Medulla oblongata (tissue), 1 donor: ENCODE data around the gene TMEM167B.
"Not testable (repeated sequence)": the region's sequence is repeated elsewhere in the genome, so short reads cannot be mapped to it uniquely, and the experiment has no call there.

ENCODE experiments used
- DNase-seq: peaks from one replicate; pipeline ENCODE4 v3.0.0-alpha.2; 2015; ENCODE audit errors: extremely low spot score

The TMEM167B gene

GRCh38 chr1:109090196-109091077 lies at the start of gene TMEM167B:
TSS of gene TMEM167B (plus strand) at chr1:109090764. CDS start at chr1:109090873, 109 bp downstream.
- DNase-seq: peak; percentile 96

DNA sequence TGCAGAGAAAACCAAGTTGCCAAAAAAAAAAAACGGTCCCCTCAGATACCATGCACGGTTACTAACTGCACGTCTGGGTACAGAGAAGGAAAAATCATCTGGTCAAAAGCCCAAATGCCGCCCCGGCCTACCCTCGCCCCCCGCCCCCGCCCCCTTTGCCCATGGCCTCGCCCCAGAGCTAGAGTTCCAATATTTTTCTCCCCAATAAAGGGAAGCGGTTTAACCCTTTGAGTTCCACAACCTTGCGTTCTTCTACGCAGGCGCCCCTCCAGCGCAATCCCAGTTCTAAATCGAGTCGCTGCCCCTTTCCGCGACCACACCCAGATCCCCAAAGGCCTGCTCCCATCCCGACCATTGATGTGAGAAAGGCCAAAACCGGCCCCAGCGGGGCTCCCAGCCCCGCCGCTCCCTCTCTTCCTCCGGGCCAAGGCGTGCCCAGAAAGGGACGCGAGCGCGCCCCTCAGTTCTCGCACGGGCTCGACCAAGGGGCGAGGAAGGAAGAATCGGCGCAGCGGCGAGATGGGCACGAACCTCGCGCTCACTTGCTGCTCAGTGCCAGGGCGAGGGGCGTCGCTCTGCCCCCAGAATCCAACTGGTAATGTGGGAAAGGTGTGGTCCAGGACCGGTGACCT lies 49.5 kb upstream of the TMEM167B start:
- DNase-seq: peak; percentile 10

DNA sequence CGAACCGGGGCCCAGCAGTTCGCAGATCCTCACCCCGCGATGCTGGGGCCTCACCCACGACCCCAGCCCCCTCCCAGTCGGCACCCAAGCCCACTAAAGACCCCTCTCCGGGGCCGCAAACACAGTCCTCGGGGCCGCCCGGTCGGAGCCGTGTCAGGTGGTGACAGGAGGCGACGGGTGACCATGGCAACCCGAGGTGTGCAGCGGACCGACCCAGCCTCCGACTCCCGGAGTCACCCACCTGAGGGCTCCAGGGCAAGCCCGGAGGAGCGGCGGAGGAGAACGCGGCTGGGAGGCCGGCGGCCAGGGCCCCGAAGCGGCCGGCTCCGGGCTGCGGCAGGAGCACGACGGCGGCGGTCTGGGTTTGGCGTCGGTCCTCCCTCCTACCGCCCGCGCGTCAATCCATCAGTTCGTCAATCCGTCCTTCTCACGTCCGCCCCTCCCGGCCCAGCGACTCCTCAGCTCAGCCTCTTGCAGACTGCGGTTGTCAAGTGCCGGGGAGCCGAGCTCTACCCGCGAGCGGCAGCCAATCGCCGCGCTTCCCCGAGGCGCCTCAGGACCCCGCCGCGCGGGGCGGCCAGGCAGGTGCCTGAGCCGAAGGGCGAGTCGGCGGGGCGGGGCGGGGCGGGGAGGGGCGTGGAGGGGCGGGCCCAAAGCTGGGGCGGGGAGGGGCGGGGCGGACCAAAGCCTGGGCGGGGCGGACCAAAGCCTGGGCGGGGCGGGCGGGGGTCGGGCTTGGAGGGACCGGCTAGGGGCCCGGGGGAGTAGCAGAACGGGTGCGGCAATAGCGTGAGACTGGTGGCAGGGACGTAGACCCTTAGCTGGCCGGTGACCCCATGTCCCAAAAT lies 48.7 kb upstream of the TMEM167B start, which contains the start of gene WDR47:
Gene WDR47 (minus strand): TSS at position 482 of the 848 bp plus-strand sequence. CDS start 18,590 bp downstream, outside the sequence.
- DNase-seq: peak; percentile 96

DNA sequence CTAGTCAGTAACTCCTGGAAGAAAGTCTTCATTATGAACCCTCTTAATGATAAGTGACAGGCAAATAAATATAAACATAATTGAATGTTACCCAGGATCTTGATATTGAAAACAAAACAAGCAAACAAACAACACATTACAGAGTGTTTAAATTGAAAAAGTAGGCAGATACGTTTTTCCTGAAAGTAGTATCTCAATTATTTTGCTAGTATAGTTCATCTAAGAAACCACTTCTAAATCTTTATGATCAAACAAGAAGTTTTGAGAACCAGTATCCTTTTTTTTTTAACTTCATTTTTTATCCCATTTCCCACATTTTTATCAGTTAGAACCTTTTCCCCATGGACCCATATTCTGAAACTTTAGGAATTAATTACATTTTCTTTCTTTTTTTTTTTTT lies 45.0 kb upstream of the TMEM167B start:
- no peak for DNase-seq

DNA sequence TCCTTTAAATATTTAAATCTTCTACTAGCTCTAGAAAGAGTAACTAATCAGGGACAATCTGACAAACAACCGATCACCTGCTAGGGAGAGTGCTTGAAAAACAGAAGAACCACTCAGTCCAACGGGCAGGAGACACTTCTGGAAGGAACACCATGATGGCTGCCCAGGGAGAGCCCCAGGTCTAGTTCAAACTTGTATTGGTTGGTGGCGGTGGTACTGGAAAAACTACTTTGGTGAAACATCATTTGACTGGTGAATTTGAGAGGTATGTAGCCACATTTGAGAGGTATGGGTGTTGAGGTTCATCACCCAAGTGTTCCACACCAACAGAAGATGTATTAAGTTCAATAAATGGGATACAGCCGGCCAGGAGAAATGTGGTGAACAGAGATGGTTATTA lies 43.9 kb upstream of the TMEM167B start:
- no peak for DNase-seq

DNA sequence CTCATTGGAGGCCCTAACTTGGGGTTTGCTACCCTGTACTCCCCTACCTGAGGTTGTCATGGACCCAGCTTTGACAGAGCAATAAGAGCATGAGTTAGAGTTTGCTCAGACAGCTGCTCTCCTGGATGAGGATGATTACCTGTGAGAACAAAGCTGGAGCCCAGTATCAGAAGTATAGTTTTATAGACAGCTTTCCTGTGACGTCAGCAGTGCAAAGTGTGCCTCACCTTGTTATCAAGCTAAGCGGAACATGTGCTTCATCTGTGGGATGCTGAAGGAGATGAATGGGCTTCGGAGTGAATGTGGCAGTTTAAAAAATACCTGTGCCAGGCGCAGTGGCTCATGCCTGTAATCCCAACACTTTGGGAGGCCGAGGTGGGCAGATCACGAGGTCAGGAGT lies 43.2 kb upstream of the TMEM167B start:
- DNase-seq: no peak

DNA sequence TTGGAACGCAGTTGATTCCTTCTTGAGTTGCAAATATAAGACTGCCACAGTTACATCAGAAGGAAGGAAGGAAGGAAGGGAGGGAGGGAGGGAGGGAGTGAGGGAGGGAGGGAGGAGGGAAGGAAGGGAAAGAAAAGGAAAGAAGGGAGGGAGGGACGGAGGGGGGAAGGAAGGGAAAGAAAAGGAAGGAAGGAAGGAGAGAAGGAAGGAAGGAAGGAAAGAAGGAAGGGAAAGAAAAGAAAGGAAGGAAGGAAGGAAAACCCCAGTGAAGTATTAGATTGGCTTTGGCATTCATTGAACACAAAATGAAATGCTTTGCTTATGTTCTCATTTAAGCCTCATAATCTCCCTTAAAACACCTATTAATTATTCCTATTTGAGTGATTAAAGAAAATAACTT lies 42.2 kb upstream of the TMEM167B start:
- DNase-seq: no peak

- DNase-seq: no peak
Measured at GRCh38 chr1:109050228-109050995, 40.2 kb upstream of the TMEM167B start.

GRCh38 chr1:109052145-109052544 lies 38.4 kb upstream of the TMEM167B start:
- DNase-seq: not testable (repeated sequence)

DNA sequence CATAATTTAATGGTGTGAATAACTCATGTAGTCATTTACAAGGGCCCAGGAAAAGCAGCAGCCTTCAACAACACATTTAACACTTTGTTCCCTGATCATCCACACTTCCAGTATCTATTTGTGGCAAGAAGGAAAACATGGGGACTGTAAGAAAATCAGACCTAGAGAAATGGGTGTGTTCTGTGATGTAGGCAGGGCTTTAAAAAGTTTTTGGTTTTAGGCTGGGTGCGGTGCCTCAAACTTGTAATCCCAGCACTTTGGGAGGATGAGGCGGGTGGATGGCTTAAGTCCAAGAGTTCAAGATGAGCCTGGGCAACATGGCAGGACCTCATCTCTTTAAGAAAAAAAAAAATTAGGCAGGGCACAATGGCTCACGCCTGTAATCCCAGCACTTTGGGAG lies 34.5 kb upstream of the TMEM167B start:
- DNase-seq: no peak

DNA sequence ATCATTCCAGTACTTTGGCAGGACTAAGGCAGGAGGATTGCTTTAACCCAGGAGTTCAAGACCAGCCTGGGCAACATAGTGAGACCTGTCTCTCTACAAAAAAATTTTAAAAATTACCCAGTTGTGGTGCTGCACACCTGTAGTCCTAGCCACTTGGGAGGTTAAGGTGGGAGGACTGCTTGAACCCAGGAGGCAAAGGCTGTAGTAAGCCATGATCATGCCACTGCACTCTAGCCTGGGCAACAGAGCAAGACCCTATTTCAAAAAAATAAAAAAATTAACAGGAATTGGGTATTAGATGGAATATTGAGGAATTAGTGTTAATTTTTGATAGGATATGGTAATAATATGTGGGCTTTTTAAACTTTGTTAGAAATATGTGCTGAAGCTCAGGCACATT lies 31.5 kb upstream of the TMEM167B start:
- no peak for DNase-seq

GRCh38 chr1:109060707-109061106 lies 29.9 kb upstream of the TMEM167B start:
- no peak for DNase-seq

- DNase-seq: no peak
Measured at GRCh38 chr1:109061183-109061582, 29.4 kb upstream of the TMEM167B start.

DNA sequence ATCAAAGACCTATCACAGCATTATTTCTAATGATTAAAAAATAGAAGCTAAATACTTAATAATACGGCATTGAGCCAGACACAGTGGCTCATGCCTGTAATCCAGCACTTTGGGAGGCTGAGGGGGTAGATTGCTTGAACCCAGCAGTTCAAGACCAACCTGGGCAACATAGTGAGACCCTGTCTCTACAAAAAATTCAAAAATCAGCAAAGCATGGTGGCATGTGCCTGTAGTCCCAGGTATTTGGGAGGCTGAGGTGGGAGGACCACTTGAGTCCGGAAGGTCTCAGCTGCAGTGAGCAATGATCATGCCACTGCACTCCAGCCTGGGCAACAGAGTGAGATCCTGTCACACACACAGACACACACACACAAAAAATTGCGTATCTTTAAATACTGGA lies 25.4 kb upstream of the TMEM167B start:
- DNase-seq: no peak

GRCh38 chr1:109067883-109068282 lies 22.7 kb upstream of the TMEM167B start:
- no peak for DNase-seq

- DNase-seq: no peak
Measured at GRCh38 chr1:109069294-109069693, 21.3 kb upstream of the TMEM167B start.

- DNase-seq: peak; percentile 97
Measured at GRCh38 chr1:109075531-109076490, 14.8 kb upstream of the TMEM167B start, which contains the start of gene TAF13. TSS of gene TAF13 (minus strand) at chr1:109076003. CDS start at chr1:109075947, 56 bp downstream.

GRCh38 chr1:109078317-109078716 lies 12.2 kb upstream of the TMEM167B start:
- no peak for DNase-seq

DNA sequence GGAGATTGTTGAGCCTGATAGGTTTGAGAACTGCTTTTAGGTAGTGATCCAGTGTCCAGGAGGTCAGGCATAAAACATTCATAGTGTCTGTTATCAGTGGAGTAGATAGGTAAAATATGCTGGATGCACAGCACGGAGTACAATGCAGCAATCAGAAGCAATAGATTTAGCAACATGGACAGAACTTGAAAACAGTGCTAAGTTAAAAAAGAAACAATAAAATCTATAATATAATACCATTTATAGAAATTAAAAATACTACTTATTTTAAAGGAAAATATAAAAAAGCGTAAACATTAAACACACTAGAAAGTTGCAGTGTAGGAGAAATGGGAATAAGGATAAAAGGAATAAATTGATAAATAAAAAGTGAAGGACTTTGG lies 11.3 kb upstream of the TMEM167B start:
- DNase-seq: no peak
